Left renal cortex interstitium (tissue), 4 donors: ENCODE data around the gene ACD. TPM values are rescaled to one million over a fixed set of nuclear protein-coding genes. Genes with fewer than 3 reads are reported as not detected.

Experiments
- DNase-seq, 4 donors: peaks; one replicate each; pipeline ENCODE4 v3.0.0-alpha.2; 2013; ENCODE audit warnings: low read depth in 4 of 4, low spot score in 2 of 4, missing footprints in 1 of 4
- polyA plus RNA-seq, 4 donors: library from polyadenylated mRNA; unstranded; fragments of 120-200 nt; gene quantifications; one replicate each; pipeline ENCODE4 v1.2.1, GENCODE V29; 2013; ENCODE audit not compliant: insufficient read length in 4 of 4

The ACD gene
- polyA plus RNA-seq, 4 donors: 20.2 to 31.8 (median 26.2) TPM

- no peak for DNase-seq
These were observed 10.5 kb downstream of the ACD start for GRCh38 chr16:67649494-67649931.

DNA sequence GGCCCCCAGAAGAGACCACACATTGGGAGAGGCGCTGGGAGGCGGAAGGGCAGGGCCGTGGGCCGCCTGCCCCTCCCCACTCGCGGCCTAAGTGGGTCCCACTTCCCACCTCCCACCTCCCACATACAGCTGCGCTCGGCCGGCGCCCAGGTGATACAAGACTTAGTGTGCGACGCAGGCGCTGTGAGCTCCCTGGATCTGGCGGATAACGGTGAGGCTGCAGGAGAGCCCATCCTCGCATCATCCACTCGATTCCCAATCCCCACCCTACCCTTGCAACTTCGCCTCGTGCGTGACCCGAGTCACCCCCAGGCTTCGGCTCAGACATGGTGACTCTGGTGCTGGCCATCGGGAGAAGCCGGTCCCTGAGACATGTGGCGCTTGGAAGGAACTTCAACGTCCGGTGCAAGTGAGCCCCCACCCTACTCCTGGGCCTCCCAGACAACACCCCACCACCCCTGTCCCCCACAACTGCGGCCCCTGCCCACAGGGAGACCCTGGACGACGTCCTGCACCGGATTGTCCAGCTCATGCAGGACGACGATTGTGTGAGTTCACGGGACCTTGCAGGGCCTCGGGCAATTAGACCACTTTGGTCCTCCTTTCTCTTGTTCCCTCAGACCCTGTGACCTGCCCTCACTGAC is 11.2 kb downstream of the ACD start:
- DNase-seq: no peak

- no peak for DNase-seq
These were observed 11.8 kb downstream of the ACD start for GRCh38 chr16:67648088-67648763.

- DNase-seq: no peak
These were observed 12.4 kb downstream of the ACD start for GRCh38 chr16:67647681-67648080.

GRCh38 chr16:67647111-67647651 is 12.9 kb downstream of the ACD start:
- no peak for DNase-seq

DNA sequence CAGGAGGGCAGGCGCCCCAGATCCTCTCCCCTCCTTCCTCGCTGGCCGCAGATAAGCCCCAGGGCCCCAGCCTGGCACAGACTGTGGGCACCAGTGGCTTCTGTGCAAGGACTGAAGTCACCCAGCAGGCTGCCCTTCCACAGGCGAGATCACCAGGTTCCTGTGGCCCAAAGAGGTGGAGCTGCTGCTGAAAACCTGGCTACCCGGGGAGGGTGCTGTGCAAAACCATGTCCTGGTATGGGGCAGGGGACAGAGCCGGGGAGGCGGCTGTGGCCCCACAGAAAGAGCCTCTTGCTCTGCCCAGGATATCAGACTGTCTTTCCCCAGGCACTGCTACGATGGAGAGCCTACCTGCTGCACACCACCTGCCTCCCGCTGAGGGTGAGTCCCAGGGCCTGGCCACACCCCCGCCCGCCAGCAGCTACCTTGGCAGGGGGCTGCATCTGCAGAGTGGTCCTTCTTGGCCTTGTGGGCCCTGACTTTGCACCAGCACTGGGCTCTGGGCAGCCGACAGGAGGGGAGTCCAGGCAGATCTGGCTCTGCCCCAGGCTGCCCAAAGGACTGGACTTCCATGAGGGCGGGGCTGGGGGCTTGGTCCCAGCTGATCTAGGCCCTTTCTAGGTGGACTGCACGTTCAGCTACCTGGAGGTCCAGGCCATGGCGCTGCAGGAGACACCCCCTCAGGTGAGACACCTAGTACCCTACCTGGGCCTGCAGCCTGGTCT is 14.5 kb downstream of the ACD start:
- DNase-seq: no peak

GRCh38 chr16:67644038-67644437 is 16.0 kb downstream of the ACD start:
- no peak for DNase-seq

GRCh38 chr16:67641779-67642708 is 18.0 kb downstream of the ACD start:
- no peak for DNase-seq

GRCh38 chr16:67637625-67638024 is 22.4 kb downstream of the ACD start:
- DNase-seq: no peak

DNA sequence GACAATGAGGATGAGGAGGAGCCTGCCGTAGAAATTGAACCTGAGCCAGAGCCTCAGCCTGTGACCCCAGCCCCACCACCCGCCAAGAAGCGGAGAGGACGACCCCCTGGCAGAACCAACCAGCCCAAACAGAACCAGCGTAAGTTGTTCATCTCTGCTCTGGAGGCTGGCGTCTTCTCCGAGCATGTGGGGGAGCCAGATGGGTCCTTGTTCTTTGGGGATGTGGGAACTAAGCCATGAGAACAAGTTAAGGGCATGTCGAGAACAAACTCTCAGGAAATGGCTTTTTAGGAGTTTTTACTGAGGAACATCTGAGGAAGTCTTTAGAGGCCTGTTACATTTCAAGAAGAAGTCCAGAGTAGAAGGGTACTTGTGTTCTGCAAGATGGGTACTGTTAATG is 23.3 kb downstream of the ACD start:
- no peak for DNase-seq

- DNase-seq: no peak
These were observed 27.5 kb downstream of the ACD start for GRCh38 chr16:67632415-67633172.

DNA sequence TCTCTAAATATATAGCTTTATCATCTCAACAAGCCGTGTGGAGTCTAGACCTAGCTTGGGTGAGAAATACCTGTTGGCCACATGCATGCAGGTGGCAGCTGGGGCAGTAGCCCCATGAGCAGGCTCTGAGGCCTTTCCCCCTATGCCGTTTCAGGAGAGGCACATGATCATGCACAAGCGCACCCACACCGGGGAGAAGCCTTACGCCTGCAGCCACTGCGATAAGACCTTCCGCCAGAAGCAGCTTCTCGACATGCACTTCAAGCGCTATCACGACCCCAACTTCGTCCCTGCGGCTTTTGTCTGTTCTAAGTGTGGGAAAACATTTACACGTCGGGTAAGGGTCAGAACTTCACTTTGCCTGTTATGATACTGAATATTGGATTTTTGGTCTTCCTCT is 31.8 kb downstream of the ACD start:
- no peak for DNase-seq

GRCh38 chr16:67613808-67614207 is 46.3 kb downstream of the ACD start:
- no peak for DNase-seq

GRCh38 chr16:67608364-67608763 is 51.7 kb downstream of the ACD start:
- no peak for DNase-seq

Other genes with a start within 250 kb of the ACD start
- 10 to 100 TPM; 12.6 to 19.0 (median 16.0) TPM for gene ZDHHC1, start 243.8 kb downstream of the ACD start, polyA plus RNA-seq
- 10 to 100 TPM; 52.7 to 71.9 (median 58.4) TPM for gene HSD11B2, start 229.1 kb downstream of the ACD start, polyA plus RNA-seq
- gene ATP6V0D1, start 179.1 kb downstream of the ACD start, polyA plus RNA-seq: 10 to 100 TPM; 89.4 to 94.5 (median 92.3) TPM
- under 1 TPM in 3 of 4 donors, not detected in 1; 0.18 to 0.47 (median 0.39) TPM for gene AGRP, start 176.7 kb downstream of the ACD start, polyA plus RNA-seq
- 100 to 1,000 TPM in 3 of 4 donors, 10 to 100 TPM in 1; 99.1 to 148 (median 143) TPM for gene RIPOR1, start 131.4 kb downstream of the ACD start, polyA plus RNA-seq
- 10 to 100 TPM; 76.1 to 83.1 (median 78.7) TPM for gene CTCF, start 97.7 kb downstream of the ACD start, polyA plus RNA-seq
- gene CARMIL2, start 15.1 kb downstream of the ACD start, polyA plus RNA-seq: 1 to 10 TPM in 3 of 4 donors, under 1 TPM in 1; 0.79 to 1.4 (median 1.0) TPM
- gene PARD6A, start 700 bp upstream of the ACD start, polyA plus RNA-seq: 1 to 10 TPM; 1.9 to 4.8 (median 3.0) TPM
- gene ENKD1, start 6.5 kb upstream of the ACD start, polyA plus RNA-seq: 10 to 100 TPM; 16.9 to 38.5 (median 31.8) TPM
- 1 to 10 TPM; 3.6 to 5.2 (median 4.0) TPM for gene C16orf86, start 6.6 kb upstream of the ACD start, polyA plus RNA-seq
- gene GFOD2, start 59.1 kb upstream of the ACD start, polyA plus RNA-seq: 10 to 100 TPM; 18.7 to 25.6 (median 23.7) TPM
- 10 to 100 TPM; 18.4 to 34.4 (median 25.0) TPM for gene RANBP10, start 146.3 kb upstream of the ACD start, polyA plus RNA-seq
- 10 to 100 TPM in 1 of 4 donors, 1 to 10 TPM in 3; 6.3 to 10.7 (median 7.7) TPM for gene TSNAXIP1, start 146.6 kb upstream of the ACD start, polyA plus RNA-seq
- 10 to 100 TPM; 26.8 to 40.0 (median 32.0) TPM for gene THAP11, start 182.1 kb upstream of the ACD start, polyA plus RNA-seq
- gene NUTF2, start 186.7 kb upstream of the ACD start, polyA plus RNA-seq: 100 to 1,000 TPM; 114 to 134 (median 127) TPM
- 10 to 100 TPM; 37.4 to 62.4 (median 50.7) TPM for gene CENPT, start 187.4 kb upstream of the ACD start, polyA plus RNA-seq
- 100 to 1,000 TPM in 2 of 4 donors, 10 to 100 TPM in 2; 75.0 to 106 (median 97.3) TPM for gene EDC4, start 212.8 kb upstream of the ACD start, polyA plus RNA-seq
- under 1 TPM in 3 of 4 donors, not detected in 1; 0.30 to 0.68 (median 0.63) TPM for gene NRN1L, start 224.6 kb upstream of the ACD start, polyA plus RNA-seq
- gene PSKH1, start 233.0 kb upstream of the ACD start, polyA plus RNA-seq: 10 to 100 TPM; 33.5 to 44.6 (median 40.1) TPM